Suprapubic skin (tissue), 4 donors: ENCODE data around the gene MDH1.

Experiments used
- CTCF ChIP-seq, 2 donors: fragments of 200-600 bp in 1 of 2; fragments of 450-650 bp in 1 of 2; sonication (generic) in 1 of 2; IDR thresholded peaks; one replicate each; pipeline ENCODE4 v1.5.1; 2016 to 2019; ENCODE audit warnings: antibody characterized with exemption in 2 of 2, mild to moderate bottlenecking in 1 of 2, moderate library complexity in 1 of 2
- EP300 ChIP-seq: sonication (generic); formaldehyde crosslinking; IDR thresholded peaks from one replicate; pipeline ENCODE4 v1.6.1; 2017; ENCODE audit warnings: antibody characterized with exemption
- POLR2A ChIP-seq, 2 donors: fragments of 450-650 bp; IDR thresholded peaks; one replicate each; pipeline ENCODE4 v1.6.1; 2017; ENCODE audit warnings: antibody characterized with exemption in 2 of 2, mild to moderate bottlenecking in 2 of 2, moderate library complexity in 2 of 2
- POLR2AphosphoS5 ChIP-seq, 3 donors: sonication (generic); formaldehyde crosslinking; IDR thresholded peaks; one replicate each; pipeline ENCODE4 v1.6.1; 2017; ENCODE audit warnings: antibody characterized with exemption in 3 of 3

- no peak for TF ChIP-seq POLR2AphosphoS5 (IDR thresholded peaks at IDR 0.05)
- no peak for TF ChIP-seq CTCF (IDR thresholded peaks at IDR 0.05)
- no peak for TF ChIP-seq EP300
- no peak for TF ChIP-seq POLR2A (IDR thresholded peaks at IDR 0.05)
Observed at GRCh38 chr2:63628403-63628942, 39.7 kb downstream of the MDH1 start.
